Muscle layer of colon (tissue), 2 donors: ENCODE measurements around the gene ALK.

ENCODE experiments used
- H3K27ac ChIP-seq: one replicate; pipeline ENCODE4 v1.7.0; 2013; ENCODE audit warnings: low read depth, mild to moderate bottlenecking, low read length, moderate library complexity
- H3K27me3 ChIP-seq, 2 donors: one replicate each; pipeline ENCODE4 v1.7.0; 2013; ENCODE audit warnings: low read length in 2 of 2, mild to moderate bottlenecking in 2 of 2; ENCODE audit not compliant: insufficient read depth in 2 of 2, control insufficient read depth in 1 of 2
- H3K36me3 ChIP-seq: one replicate; pipeline ENCODE4 v1.7.0; 2013; ENCODE audit warnings: mild to moderate bottlenecking, low read length; ENCODE audit not compliant: insufficient read depth
- H3K4me1 ChIP-seq: one replicate; pipeline ENCODE4 v1.7.0; 2013; ENCODE audit warnings: mild to moderate bottlenecking, low read length; ENCODE audit not compliant: insufficient read depth
- H3K4me3 ChIP-seq, 2 donors: one replicate each; pipeline ENCODE4 v1.7.0; 2013; ENCODE audit warnings: low read length in 2 of 2, low read depth in 1 of 2, mild to moderate bottlenecking in 1 of 2, moderate library complexity in 1 of 2
- H3K9ac ChIP-seq: one replicate; pipeline ENCODE4 v1.7.0; 2013; ENCODE audit warnings: low read length
- H3K9me3 ChIP-seq: one replicate; pipeline ENCODE4 v1.7.0; 2013; ENCODE audit warnings: mild to moderate bottlenecking, low read length
- donor health status: abdominal sarcoma.
- donor health status: Adenocarcinoma of cecum.

Gene ALK

GRCh38 chr2:29810956-29811355, 110.4 kb downstream of the ALK start:
- Histone ChIP-seq H3K9ac (no peak overlapping the region), H3K9me3 (no peaks in the 10 kb centered on the region), H3K27me3 (no peaks in the 10 kb centered on the region), H3K36me3 (no peaks in the 10 kb centered on the region), H3K27ac (no peak overlapping the region), H3K4me1 (no peaks in the 10 kb centered on the region), H3K4me3 (no peak overlapping the region)

DNA sequence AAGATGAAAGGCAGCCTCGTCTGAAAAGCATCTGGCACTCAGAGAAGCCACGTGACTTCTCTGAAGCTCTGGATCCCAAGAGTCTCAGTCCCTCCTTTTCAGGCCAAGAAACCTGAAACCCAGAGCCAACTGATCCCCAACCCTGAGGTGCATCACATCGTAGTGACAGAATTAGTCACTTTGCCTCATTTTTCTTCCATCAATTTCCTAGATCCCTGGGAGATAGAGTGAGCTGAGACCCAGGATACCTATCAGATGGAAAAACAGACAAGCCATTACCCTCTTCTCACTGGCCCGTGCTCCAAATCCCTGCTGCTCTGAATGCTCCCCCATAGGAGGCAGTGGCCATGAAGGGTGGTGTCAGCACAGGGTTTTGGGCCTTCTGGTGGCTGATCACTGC, 113.1 kb downstream of the ALK start:
- H3K4me3 ChIP-seq = no peak overlapping the region
- no peaks in the 10 kb centered on the region for H3K9me3 ChIP-seq
- H3K36me3 ChIP-seq = no peaks in the 10 kb centered on the region
- no peak overlapping the region for H3K9ac ChIP-seq
- H3K27me3 ChIP-seq = no peaks in the 10 kb centered on the region
- no peak overlapping the region for H3K27ac ChIP-seq
- no peaks in the 10 kb centered on the region for H3K4me1 ChIP-seq

- H3K9ac ChIP-seq = no peak overlapping the region
- no peak overlapping the region for H3K4me3 ChIP-seq
- H3K27ac ChIP-seq = no peak overlapping the region
- no peaks in the 10 kb centered on the region for H3K9me3 ChIP-seq
- H3K36me3 ChIP-seq = no peaks in the 10 kb centered on the region
- no peaks in the 10 kb centered on the region for H3K4me1 ChIP-seq
- no peaks in the 10 kb centered on the region for H3K27me3 ChIP-seq
Observed at GRCh38 chr2:29807082-29807481, 114.3 kb downstream of the ALK start.

- no peaks in the 10 kb centered on the region for H3K27me3 ChIP-seq
- H3K9me3 ChIP-seq = no peaks in the 10 kb centered on the region
- H3K27ac ChIP-seq = no peak overlapping the region
- no peak overlapping the region for H3K4me3 ChIP-seq
- H3K9ac ChIP-seq = no peak overlapping the region
- no peaks in the 10 kb centered on the region for H3K4me1 ChIP-seq
- no peaks in the 10 kb centered on the region for H3K36me3 ChIP-seq
Observed at GRCh38 chr2:29806461-29806860, 114.9 kb downstream of the ALK start.

GRCh38 chr2:29804671-29805070, 116.7 kb downstream of the ALK start:
- no peak overlapping the region for H3K9ac ChIP-seq
- no peak overlapping the region for H3K27ac ChIP-seq
- no peaks in the 10 kb centered on the region for H3K9me3 ChIP-seq
- H3K27me3 ChIP-seq = no peaks in the 10 kb centered on the region
- H3K36me3 ChIP-seq = no peaks in the 10 kb centered on the region
- no peaks in the 10 kb centered on the region for H3K4me1 ChIP-seq
- no peak overlapping the region for H3K4me3 ChIP-seq

DNA sequence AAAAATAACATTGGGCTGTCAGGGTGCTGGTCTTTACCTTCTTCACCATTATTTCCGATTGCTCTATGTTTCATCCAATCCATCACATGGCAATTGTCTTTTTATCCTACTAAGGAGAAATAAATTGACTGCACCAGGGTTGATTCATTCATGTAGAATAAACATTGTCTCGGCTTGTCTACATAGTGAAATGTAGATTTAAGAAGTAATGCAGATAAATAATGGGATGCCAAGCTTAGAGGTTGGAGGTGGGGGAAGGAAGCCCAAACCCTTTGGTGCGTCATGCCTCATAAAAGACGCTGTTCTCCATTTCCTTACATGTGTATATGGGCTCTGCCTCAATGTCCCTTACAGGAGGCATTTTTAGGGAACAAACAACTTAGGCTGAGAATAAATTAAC, 117.8 kb downstream of the ALK start:
- no peak overlapping the region for H3K4me3 ChIP-seq
- no peaks in the 10 kb centered on the region for H3K4me1 ChIP-seq
- no peak overlapping the region for H3K27ac ChIP-seq
- H3K9ac ChIP-seq = no peak overlapping the region
- no peaks in the 10 kb centered on the region for H3K9me3 ChIP-seq
- H3K27me3 ChIP-seq = no peaks in the 10 kb centered on the region
- H3K36me3 ChIP-seq = no peaks in the 10 kb centered on the region

- H3K27ac ChIP-seq = no peak overlapping the region
- H3K4me1 ChIP-seq = no peaks in the 10 kb centered on the region
- no peaks in the 10 kb centered on the region for H3K36me3 ChIP-seq
- no peaks in the 10 kb centered on the region for H3K27me3 ChIP-seq
- no peak overlapping the region for H3K9ac ChIP-seq
- H3K4me3 ChIP-seq = no peak overlapping the region
- no peaks in the 10 kb centered on the region for H3K9me3 ChIP-seq
Observed at GRCh38 chr2:29802986-29803385, 118.4 kb downstream of the ALK start.

- no peaks in the 10 kb centered on the region for H3K4me1 ChIP-seq
- H3K36me3 ChIP-seq = no peaks in the 10 kb centered on the region
- no peak overlapping the region for H3K27ac ChIP-seq
Observed at GRCh38 chr2:29799628-29800027, 121.8 kb downstream of the ALK start.

DNA sequence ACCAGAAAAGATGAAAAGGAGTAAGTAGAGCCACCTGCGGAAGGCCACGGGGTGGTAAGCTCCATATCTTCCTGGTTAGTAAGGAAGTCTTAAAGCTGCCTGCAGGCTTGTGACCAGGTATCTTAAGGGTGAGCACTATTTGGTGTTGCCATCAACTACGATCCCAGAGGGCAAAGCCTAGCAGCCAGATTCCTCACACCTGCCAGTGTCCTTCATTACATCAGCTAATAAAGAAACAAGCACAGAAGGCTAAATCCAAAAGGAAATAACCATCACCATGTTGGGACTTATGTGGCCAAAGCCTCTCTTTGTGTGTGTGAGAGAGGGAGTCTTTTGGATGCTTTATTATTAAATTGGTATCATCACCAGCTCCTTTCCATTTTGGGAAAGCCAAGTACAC, 123.5 kb downstream of the ALK start:
- Histone ChIP-seq H3K27me3 (no peaks in the 10 kb centered on the region), H3K27ac (no peak overlapping the region), H3K36me3 (no peaks in the 10 kb centered on the region), H3K9me3 (no peaks in the 10 kb centered on the region), H3K4me3 (no peak overlapping the region), H3K4me1 (no peaks in the 10 kb centered on the region), H3K9ac (no peak overlapping the region)

More at GRCh38 chr2:29799628-29800027, 121.8 kb downstream of the ALK start:
- H3K9ac ChIP-seq = no peak overlapping the region
- no peak overlapping the region for H3K4me3 ChIP-seq
- H3K9me3 ChIP-seq = no peaks in the 10 kb centered on the region
- no peaks in the 10 kb centered on the region for H3K27me3 ChIP-seq

GRCh38 chr2:29796446-29796845, 124.9 kb downstream of the ALK start:
- Histone ChIP-seq H3K9me3 (no peaks in the 10 kb centered on the region), H3K27me3 (no peaks in the 10 kb centered on the region), H3K4me1 (no peaks in the 10 kb centered on the region), H3K9ac (no peak overlapping the region), H3K36me3 (no peaks in the 10 kb centered on the region), H3K27ac (no peak overlapping the region), H3K4me3 (no peak overlapping the region)

DNA sequence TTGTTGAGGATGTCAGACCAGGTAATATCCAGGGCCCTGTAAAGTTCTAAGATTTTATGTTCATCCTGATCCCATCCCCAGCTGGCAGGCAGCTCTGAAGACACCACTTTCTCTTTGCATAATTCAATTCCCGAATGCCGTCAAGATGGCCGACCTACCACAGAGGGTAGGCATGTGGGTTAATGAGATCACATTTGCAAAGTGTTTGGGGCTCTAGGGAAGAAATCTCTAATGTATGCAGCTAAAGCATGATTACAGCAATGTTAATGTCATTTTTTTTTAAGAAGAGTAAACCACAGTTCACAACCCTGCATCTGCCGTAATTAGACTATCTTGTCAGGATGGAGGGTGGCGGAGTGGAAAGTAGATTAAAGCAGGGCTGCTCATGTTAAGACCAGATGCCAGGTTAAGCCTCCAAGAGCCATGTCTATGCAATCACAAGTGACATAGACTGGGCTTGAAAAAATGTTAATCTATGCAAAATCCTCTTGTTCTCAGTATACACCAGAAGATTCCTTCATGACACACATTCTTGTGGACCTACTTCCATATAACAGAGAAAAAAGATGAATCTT, 131.4 kb downstream of the ALK start:
- Histone ChIP-seq H3K9me3 (no peaks in the 10 kb centered on the region), H3K4me1 (no peaks in the 10 kb centered on the region), H3K9ac (no peak overlapping the region), H3K27me3 (no peaks in the 10 kb centered on the region), H3K4me3 (no peak overlapping the region), H3K27ac (no peak overlapping the region), H3K36me3 (no peaks in the 10 kb centered on the region)
